MCF 10A (cell line): ENCODE measurements around the gene COX7A2. TPM values are rescaled to one million over a fixed set of nuclear protein-coding genes. Genes with fewer than 3 reads are reported as not detected.

Experiments
- Bru-seq: library from RNA; stranded (reverse); fragments of 400-500 nt; gene quantifications from one replicate; lab custom pipeline; 2021; lab: Mats Ljungman, UMichigan
- BruChase-seq, 2 experiments: library from RNA; stranded (reverse); fragments of 400-500 nt; gene quantifications; one replicate each; lab custom pipeline; 2021; lab: Mats Ljungman, UMichigan
- BruUV-seq: library from RNA; stranded (reverse); fragments of 400-500 nt; replicated peaks from 2 replicates; lab custom pipeline; 2021; lab: Mats Ljungman, UMichigan
- CTCF ChIA-PET: fragments of 300-600 bp; sonication (Branson Sonifier 250); formaldehyde crosslinking; extraction: SDS; loops from one replicate; lab custom pipeline; 2021; ENCODE audit warnings: antibody characterized with exemption, inconsistent platforms; lab: Yijun Ruan, JAX
- POLR2A ChIA-PET: fragments of 300-600, 350-650 bp; sonication (Branson Sonifier 250); formaldehyde crosslinking; extraction: SDS; loops from one replicate; lab custom pipeline; 2020; ENCODE audit warnings: antibody characterized with exemption, inconsistent platforms; lab: Yijun Ruan, JAX
- DNase-seq: peaks from one replicate; pipeline ENCODE4 v3.0.0-alpha.2; 2018; ENCODE audit not compliant: unreplicated experiment
- H3K27ac Mint-ChIP-seq: one replicate; pipeline ENCODE4 v1.8.0; 2022; ENCODE audit warnings: mild to moderate bottlenecking, low read depth, mixed read lengths; ENCODE audit not compliant: unreplicated experiment
- H3K27me3 Mint-ChIP-seq: one replicate; pipeline ENCODE4 v1.8.0; 2022; ENCODE audit warnings: mixed read lengths; ENCODE audit not compliant: insufficient read depth, unreplicated experiment
- H3K36me3 Mint-ChIP-seq: one replicate; pipeline ENCODE4 v1.8.0; 2022; ENCODE audit warnings: mild to moderate bottlenecking, moderate library complexity, mixed read lengths; ENCODE audit not compliant: insufficient read depth, unreplicated experiment
- H3K4me1 Mint-ChIP-seq: one replicate; pipeline ENCODE4 v1.8.0; 2022; ENCODE audit warnings: mixed read lengths; ENCODE audit not compliant: insufficient read depth, unreplicated experiment
- H3K4me3 Mint-ChIP-seq: one replicate; pipeline ENCODE4 v1.8.0; 2022; ENCODE audit warnings: mild to moderate bottlenecking, moderate library complexity, mixed read lengths; ENCODE audit not compliant: unreplicated experiment
- H3K9me3 Mint-ChIP-seq: one replicate; pipeline ENCODE4 v1.8.0; 2022; ENCODE audit warnings: mixed read lengths; ENCODE audit not compliant: unreplicated experiment
- CTCF ChIP-seq: fragments of 200-600 bp; IDR thresholded peaks from one replicate; pipeline ENCODE4 v1.8.0; 2022; ENCODE audit warnings: antibody characterized with exemption, mild to moderate bottlenecking; ENCODE audit not compliant: unreplicated experiment
- intact Hi-C: fragments of 100-400 bp; cut with micrococcal nuclease; formaldehyde crosslinking; loops from 2 replicates; pipeline ENCODE4 v1.14.1; 2022
- long read RNA-seq: library from polyadenylated mRNA; stranded (forward); transcript quantifications from one replicate; pipeline ENCODE4 v2.0.0, GENCODE V29; 2022
- total RNA-seq: library from RNA; stranded (reverse); gene quantifications from 2 replicates; pipeline ENCODE4 v1.2.3, GENCODE V29; 2022

The COX7A2 gene
- total RNA-seq (316 and 375 TPM in 2 replicates), Bru-seq, nascent RNA (percentile 95 among the genes with signal in this experiment), BruChase-seq, experiment 1, labeled RNA remaining after a 6-hour chase (percentile 97 among the genes with signal in this experiment), BruChase-seq, experiment 2, labeled RNA remaining after a 2-hour chase (percentile 96 among the genes with signal in this experiment)
- long read RNA-seq, transcript COX7A2-204 (4 exons, 501 nt): minor isoform, 7 of 316 reads
- long read RNA-seq, transcript COX7A2-202 (4 exons, 773 nt): major isoform, 297 of 316 reads
- long read RNA-seq, partial matches to known transcripts: 3 of 316 reads
- long read RNA-seq, other reads (novel, unspliced or antisense): 8 of 316 reads

- peak within 1 kb of the TSS; percentile 99 for H3K4me3 Mint-ChIP-seq
- TSS peak; percentile 69 for BruUV-seq
- no peaks in the 10 kb centered on the region for H3K27me3 Mint-ChIP-seq
- H3K4me1 Mint-ChIP-seq: peaks cover 15% of the 10 kb centered on the region
- H3K36me3 Mint-ChIP-seq: peaks cover 43% of the 10 kb centered on the region
- TF ChIP-seq CTCF: no peak
- ChIA-PET CTCF (interaction anchor here (0.7 to 1.4 kb wide), 10 partner anchors 13 to 285 kb away, joined by 3 to 10 read pairs (median 3); no protein-coding TSS in a partner anchor), POLR2A (interaction anchor here (0.6 to 4.1 kb wide), 36 partner anchors 9 to 1723 kb away, joined by 3 to 53 read pairs (median 4); partner anchors contain the start of genes COL12A1, SENP6 and TMEM30A)
- peak within 1 kb of the TSS; percentile 100 for H3K27ac Mint-ChIP-seq
- no peaks in the 10 kb centered on the region for H3K9me3 Mint-ChIP-seq
- DNase-seq: peak; percentile 95
- intact Hi-C loops: no loop called here
These were observed at the start of gene COX7A2 for GRCh38 chr6:75243333-75244062. TSS of gene COX7A2 (minus strand) at chr6:75243801. CDS start at chr6:75243734, 67 bp downstream.

GRCh38 chr6:75292555-75292954, 49.0 kb upstream of the COX7A2 start:
- no peaks in the 10 kb centered on the region for H3K9me3 Mint-ChIP-seq
- no peaks in the 10 kb centered on the region for H3K36me3 Mint-ChIP-seq
- H3K4me1 Mint-ChIP-seq: peaks cover under 1% of the 10 kb centered on the region
- H3K27ac Mint-ChIP-seq: no peak overlapping the region
- no peak overlapping the region for H3K4me3 Mint-ChIP-seq
- H3K27me3 Mint-ChIP-seq: no peaks in the 10 kb centered on the region
- intact Hi-C loops: no loop called here
- no peak for TF ChIP-seq CTCF
- no peak for DNase-seq
- POLR2A ChIA-PET: no interaction called here
- no TSS peak for BruUV-seq
- CTCF ChIA-PET: interaction anchor here (0.6 kb wide), 2 partner anchors 48 to 1209 kb away, joined by 3 read pairs; no protein-coding TSS in a partner anchor

- Mint-ChIP-seq H3K27me3 (no peaks in the 10 kb centered on the region), H3K27ac (no peak overlapping the region), H3K36me3 (no peaks in the 10 kb centered on the region), H3K4me1 (peaks cover 8% of the 10 kb centered on the region), H3K9me3 (no peaks in the 10 kb centered on the region), H3K4me3 (no peak overlapping the region)
- POLR2A ChIA-PET: interaction anchor here (1.0 kb wide), 1 partner anchor 12 kb away, joined by 3 read pairs; no protein-coding TSS in a partner anchor
- intact Hi-C loops: no loop called here
- CTCF ChIA-PET: interaction anchor here (0.6 kb wide), 1 partner anchor 264 kb away, joined by 3 read pairs; no protein-coding TSS in a partner anchor
- no TSS peak for BruUV-seq
- DNase-seq: no peak
- TF ChIP-seq CTCF: no peak
These were observed 48.1 kb upstream of the COX7A2 start for GRCh38 chr6:75291744-75292143.

- BruUV-seq: no TSS peak
- no peak for TF ChIP-seq CTCF
- no peak for DNase-seq
- Mint-ChIP-seq H3K27ac (peak overlapping the region; percentile 59), H3K4me1 (peaks cover 11% of the 10 kb centered on the region), H3K9me3 (no peaks in the 10 kb centered on the region), H3K36me3 (no peaks in the 10 kb centered on the region), H3K27me3 (no peaks in the 10 kb centered on the region), H3K4me3 (no peak overlapping the region)
- CTCF ChIA-PET: no interaction called here
- POLR2A ChIA-PET: interaction anchor here (1.0 kb wide), 1 partner anchor 12 kb away, joined by 3 read pairs; no protein-coding TSS in a partner anchor
- intact Hi-C loops: no loop called here
These were observed 47.7 kb upstream of the COX7A2 start for GRCh38 chr6:75291331-75291730.
